K562 (cell line): Measurements from ENCODE around the gene ATG14. TPM values are rescaled to one million over a fixed set of nuclear protein-coding genes. Genes with fewer than 3 reads are reported as not detected.

ENCODE experiments used
- CBFA2T2 ChIP-seq: fragments of 450-650 bp; conservative IDR thresholded peaks from 2 replicates; pipeline ENCODE4 v1.6.1; 2017; ENCODE audit warnings: mild to moderate bottlenecking
- CBFA2T3 ChIP-seq: fragments of 450-650 bp; IDR thresholded peaks from 2 replicates; pipeline ENCODE4 v1.6.1; 2017
- EHMT2 ChIP-seq: fragments of 450-650 bp; IDR thresholded peaks from 2 replicates; pipeline ENCODE4 v1.6.1; 2018; ENCODE audit warnings: antibody characterized with exemption
- GABPB1 ChIP-seq: sonication (generic); formaldehyde crosslinking; IDR thresholded peaks from 2 replicates; pipeline ENCODE4 v1.8.0; 2022; ENCODE audit warnings: mild to moderate bottlenecking, missing genetic modification reagents
- HMG20B ChIP-seq: fragments of 250-450 bp; sonication (Bioruptor Pico); IDR thresholded peaks from 2 replicates; pipeline ENCODE4 v1.5.0; 2021; ENCODE audit warnings: mild to moderate bottlenecking
- KDM1A ChIP-seq, 2 experiments: fragments of 450-650 bp; IDR thresholded peaks; 2 replicates each; pipeline ENCODE4 v1.6.1; 2016; ENCODE audit warnings: mild to moderate bottlenecking in 2 of 2
- KLF16 ChIP-seq: IDR thresholded peaks from 2 replicates; pipeline ENCODE4 v1.6.1; 2016; ENCODE audit warnings: antibody characterized with exemption
- MAZ ChIP-seq, 2 experiments: fragments of 450-650 bp in 1 of 2; sonication (generic) in 1 of 2; formaldehyde crosslinking; IDR thresholded peaks in 1 of 2; conservative IDR thresholded peaks in 1 of 2; 2 replicates each; pipeline versions ENCODE4 v1.4.0 to v1.5.0; 2020; ENCODE audit warnings: mild to moderate bottlenecking in 1 of 2, missing genetic modification reagents in 1 of 2
- NR1H2 ChIP-seq: sonication (generic); formaldehyde crosslinking; IDR thresholded peaks from 2 replicates; pipeline ENCODE4 v1.4.0; 2020; ENCODE audit warnings: mild to moderate bottlenecking, missing genetic modification reagents
- POLR2AphosphoS5 ChIP-seq: IDR thresholded peaks from 2 replicates; pipeline ENCODE4 v1.6.1; 2011; ENCODE audit warnings: mild to moderate bottlenecking, low read depth, low read length, moderate library complexity; ENCODE audit not compliant: control insufficient read depth, insufficient read depth
- RAD51 ChIP-seq: fragments of 450-650 bp; IDR thresholded peaks from 2 replicates; pipeline ENCODE4 v1.7.1; 2016; ENCODE audit warnings: low read depth, mild to moderate bottlenecking, borderline replicate concordance
- SMARCB1 ChIP-seq: IDR thresholded peaks from 2 replicates; pipeline ENCODE4 v1.6.1; 2011; ENCODE audit warnings: improper control_type of control experiment, low read depth; ENCODE audit not compliant: insufficient read length
- SRSF1 ChIP-seq: fragments of 200-400 bp; formaldehyde crosslinking; IDR thresholded peaks from 2 replicates; pipeline ENCODE4 v1.6.1; 2017; ENCODE audit warnings: mild to moderate bottlenecking, low read depth, low read length, moderate library complexity
- SRSF7 ChIP-seq: fragments of 200-400 bp; formaldehyde crosslinking; optimal IDR thresholded peaks from 2 replicates; pipeline ENCODE3; 2017; ENCODE audit warnings: mild to moderate bottlenecking, low read depth, low read length
- SRSF9 ChIP-seq: fragments of 200-400 bp; formaldehyde crosslinking; IDR thresholded peaks from 2 replicates; pipeline ENCODE4 v1.6.1; 2017; ENCODE audit warnings: low read depth, low read length, borderline replicate concordance
- TBP ChIP-seq: optimal IDR thresholded peaks from 2 replicates; pipeline ENCODE3; 2011; ENCODE audit warnings: low read depth, low read length, improper control_type of control experiment
- TEAD4 ChIP-seq, 2 experiments: sonication (generic) in 1 of 2; formaldehyde crosslinking in 1 of 2; IDR thresholded peaks; 2 replicates each; pipeline versions ENCODE4 v1.6.1 to v1.8.0; 2012 to 2022; ENCODE audit warnings: borderline replicate concordance in 1 of 2, inconsistent platforms in 1 of 2, low read length in 1 of 2, mild to moderate bottlenecking in 1 of 2, missing genetic modification reagents in 1 of 2
- U2AF2 ChIP-seq: fragments of 200-400 bp; formaldehyde crosslinking; optimal IDR thresholded peaks from 2 replicates; pipeline ENCODE3; 2017; ENCODE audit warnings: low read depth, mild to moderate bottlenecking, low read length
- ZNF217 ChIP-seq: sonication (generic); formaldehyde crosslinking; IDR thresholded peaks from 2 replicates; pipeline ENCODE4 v1.8.0; 2022; ENCODE audit warnings: mild to moderate bottlenecking, missing genetic modification reagents
- ZNF263 ChIP-seq: sonication (generic); formaldehyde crosslinking; IDR thresholded peaks from 2 replicates; pipeline ENCODE4 v1.8.0; 2022; ENCODE audit warnings: mild to moderate bottlenecking, missing genetic modification reagents, borderline replicate concordance
- ZNF707 ChIP-seq: fragments of 250-450 bp; sonication (Bioruptor Pico); conservative IDR thresholded peaks from 2 replicates; pipeline ENCODE4 v1.8.0; 2022; ENCODE audit warnings: inconsistent platforms, mild to moderate bottlenecking, moderate library complexity
- polyA plus RNA-seq, 8 experiments: library from polyadenylated mRNA; depleted of rRNA in 4 of 8; stranded (reverse) in 5 of 8; unstranded in 3 of 8; fragments of >200 nt; fragmentation: Nextera tagmentation in 2 of 8; fragmentation: Illumina TruSeq in 1 of 8; extraction: Ambion mirVana in 2 of 8; extraction: Trizol in 1 of 8; gene quantifications; 2 replicates each; pipeline versions ENCODE4 v1.2.1 to v1.2.3, GENCODE V29; 2011 to 2014; ENCODE audit warnings: inconsistent platforms in 1 of 8, missing spikeins in 1 of 8
- total RNA-seq, 7 experiments: library from RNA; depleted of rRNA in 6 of 7; stranded (reverse); fragments of >200 nt in 6 of 7; fragmentation: Illumina TruSeq in 2 of 7; extraction: Trizol in 2 of 7; gene quantifications; 2 replicates each; pipeline versions ENCODE4 v1.2.1 to v1.2.3, GENCODE V29; 2011 to 2021; ENCODE audit warnings: low replicate concordance in 1 of 7
- TF ChIP-seq, protein P1 (sequence below), 2 experiments: IDR thresholded peaks in 1 of 2; conservative IDR thresholded peaks in 1 of 2; 2 replicates each; pipeline ENCODE4 v1.6.1; 2016; ENCODE audit warnings: low read depth in 2 of 2, mild to moderate bottlenecking in 1 of 2, missing compliant biosample characterization in 1 of 2, missing genetic modification characterization in 1 of 2, moderate library complexity in 1 of 2
- TF ChIP-seq, protein P2 (sequence below): fragments of 450-650 bp; IDR thresholded peaks from 2 replicates; pipeline ENCODE4 v1.6.1; 2017; ENCODE audit warnings: antibody characterized with exemption, mild to moderate bottlenecking

Gene ATG14
- total and polyA plus RNA-seq, 9 of the 15 experiments (the other 6 are each of a cell fraction or from before 2014, with no cell fraction given) = 0.55 to 4.2 (median 3.5) TPM

DNA sequence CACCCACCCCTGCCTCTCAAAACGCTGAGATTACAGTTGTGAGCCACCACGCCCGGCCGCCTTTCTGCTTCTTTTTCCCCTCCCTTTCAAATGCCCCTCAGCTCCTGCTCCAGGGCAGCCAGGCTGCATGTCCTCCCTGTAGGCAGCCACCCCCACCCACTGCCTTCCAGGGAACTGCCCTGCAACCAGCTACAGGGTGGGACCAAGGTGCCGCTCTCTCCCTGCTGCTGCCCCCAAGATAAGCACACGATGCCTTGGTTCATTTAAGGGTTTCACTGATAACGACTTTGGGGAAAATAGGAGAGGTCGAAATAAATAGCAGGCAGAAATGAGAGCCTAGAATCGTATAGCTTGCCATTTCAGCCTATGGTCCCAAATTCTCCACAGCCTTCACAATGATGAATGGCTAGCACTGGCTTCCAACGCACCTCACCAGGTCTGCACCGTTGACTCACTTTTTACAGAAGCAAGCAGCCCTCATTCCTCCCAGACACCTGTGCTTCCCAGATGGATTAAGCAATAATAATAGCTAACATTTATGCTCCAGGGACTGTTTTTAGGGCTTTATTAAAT lies 40.7 kb downstream of the ATG14 start (continued):
- TF ChIP-seq, protein P1, sequence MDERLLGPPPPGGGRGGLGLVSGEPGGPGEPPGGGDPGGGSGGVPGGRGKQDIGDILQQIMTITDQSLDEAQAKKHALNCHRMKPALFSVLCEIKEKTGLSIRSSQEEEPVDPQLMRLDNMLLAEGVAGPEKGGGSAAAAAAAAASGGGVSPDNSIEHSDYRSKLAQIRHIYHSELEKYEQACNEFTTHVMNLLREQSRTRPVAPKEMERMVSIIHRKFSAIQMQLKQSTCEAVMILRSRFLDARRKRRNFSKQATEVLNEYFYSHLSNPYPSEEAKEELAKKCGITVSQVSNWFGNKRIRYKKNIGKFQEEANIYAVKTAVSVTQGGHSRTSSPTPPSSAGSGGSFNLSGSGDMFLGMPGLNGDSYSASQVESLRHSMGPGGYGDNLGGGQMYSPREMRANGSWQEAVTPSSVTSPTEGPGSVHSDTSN (CRISPR knock-in tag; IDR thresholded peaks at IDR 0.05; ENCODE audit: low read depth) = no peak
- TF ChIP-seq, protein P1 (tag; conservative IDR thresholded peaks at IDR 0.05; ENCODE audit: low read depth) = no peak
- TF ChIP-seq TEAD4 (IDR thresholded peaks at IDR 0.05; ENCODE audit: low read length) (peak; percentile 73), TEAD4 (CRISPR knock-in tag; IDR thresholded peaks at IDR 0.05; ENCODE audit: borderline replicate concordance) (no peak), RAD51 (no peak), KLF16 (peak; percentile 26; the same call in 1 of the 2 replicates), SRSF1 (no peak), SRSF7 (no peak), U2AF2 (no peak), SRSF9 (no peak), CBFA2T2 (peak; percentile 77), ZNF707 (CRISPR knock-in tag) (no peak), NR1H2 (CRISPR knock-in tag) (no peak), CBFA2T3 (peak; percentile 88), MAZ (CRISPR knock-in tag; conservative IDR thresholded peaks at IDR 0.05 in 1 of 2, IDR thresholded peaks at IDR 0.05 in 1 of 2) (0 out of 4 replicates have a peak, but pooled peaks of 1 of the 2 experiments have one; percentile 12), KDM1A (IDR thresholded peaks at IDR 0.05) (peak; percentile 57 to 72), GABPB1 (CRISPR knock-in tag) (no peak), HMG20B (CRISPR knock-in tag) (no peak), ZNF263 (CRISPR knock-in tag) (no peak), ZNF217 (CRISPR knock-in tag) (no peak), SMARCB1 (no peak), TBP (peak; percentile 33), EHMT2 (no peak), POLR2AphosphoS5 (peak; percentile 64; the same call in 1 of the 2 replicates)
- TF ChIP-seq, protein P2, sequence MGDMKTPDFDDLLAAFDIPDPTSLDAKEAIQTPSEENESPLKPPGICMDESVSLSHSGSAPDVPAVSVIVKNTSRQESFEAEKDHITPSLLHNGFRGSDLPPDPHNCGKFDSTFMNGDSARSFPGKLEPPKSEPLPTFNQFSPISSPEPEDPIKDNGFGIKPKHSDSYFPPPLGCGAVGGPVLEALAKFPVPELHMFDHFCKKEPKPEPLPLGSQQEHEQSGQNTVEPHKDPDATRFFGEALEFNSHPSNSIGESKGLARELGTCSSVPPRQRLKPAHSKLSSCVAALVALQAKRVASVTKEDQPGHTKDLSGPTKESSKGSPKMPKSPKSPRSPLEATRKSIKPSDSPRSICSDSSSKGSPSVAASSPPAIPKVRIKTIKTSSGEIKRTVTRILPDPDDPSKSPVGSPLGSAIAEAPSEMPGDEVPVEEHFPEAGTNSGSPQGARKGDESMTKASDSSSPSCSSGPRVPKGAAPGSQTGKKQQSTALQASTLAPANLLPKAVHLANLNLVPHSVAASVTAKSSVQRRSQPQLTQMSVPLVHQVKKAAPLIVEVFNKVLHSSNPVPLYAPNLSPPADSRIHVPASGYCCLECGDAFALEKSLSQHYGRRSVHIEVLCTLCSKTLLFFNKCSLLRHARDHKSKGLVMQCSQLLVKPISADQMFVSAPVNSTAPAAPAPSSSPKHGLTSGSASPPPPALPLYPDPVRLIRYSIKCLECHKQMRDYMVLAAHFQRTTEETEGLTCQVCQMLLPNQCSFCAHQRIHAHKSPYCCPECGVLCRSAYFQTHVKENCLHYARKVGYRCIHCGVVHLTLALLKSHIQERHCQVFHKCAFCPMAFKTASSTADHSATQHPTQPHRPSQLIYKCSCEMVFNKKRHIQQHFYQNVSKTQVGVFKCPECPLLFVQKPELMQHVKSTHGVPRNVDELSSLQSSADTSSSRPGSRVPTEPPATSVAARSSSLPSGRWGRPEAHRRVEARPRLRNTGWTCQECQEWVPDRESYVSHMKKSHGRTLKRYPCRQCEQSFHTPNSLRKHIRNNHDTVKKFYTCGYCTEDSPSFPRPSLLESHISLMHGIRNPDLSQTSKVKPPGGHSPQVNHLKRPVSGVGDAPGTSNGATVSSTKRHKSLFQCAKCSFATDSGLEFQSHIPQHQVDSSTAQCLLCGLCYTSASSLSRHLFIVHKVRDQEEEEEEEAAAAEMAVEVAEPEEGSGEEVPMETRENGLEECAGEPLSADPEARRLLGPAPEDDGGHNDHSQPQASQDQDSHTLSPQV = peak; percentile 29; the same call in 1 of the 2 replicates
